Measurements from ENCODE around the gene PTPRN2.

Gene PTPRN2

DNA sequence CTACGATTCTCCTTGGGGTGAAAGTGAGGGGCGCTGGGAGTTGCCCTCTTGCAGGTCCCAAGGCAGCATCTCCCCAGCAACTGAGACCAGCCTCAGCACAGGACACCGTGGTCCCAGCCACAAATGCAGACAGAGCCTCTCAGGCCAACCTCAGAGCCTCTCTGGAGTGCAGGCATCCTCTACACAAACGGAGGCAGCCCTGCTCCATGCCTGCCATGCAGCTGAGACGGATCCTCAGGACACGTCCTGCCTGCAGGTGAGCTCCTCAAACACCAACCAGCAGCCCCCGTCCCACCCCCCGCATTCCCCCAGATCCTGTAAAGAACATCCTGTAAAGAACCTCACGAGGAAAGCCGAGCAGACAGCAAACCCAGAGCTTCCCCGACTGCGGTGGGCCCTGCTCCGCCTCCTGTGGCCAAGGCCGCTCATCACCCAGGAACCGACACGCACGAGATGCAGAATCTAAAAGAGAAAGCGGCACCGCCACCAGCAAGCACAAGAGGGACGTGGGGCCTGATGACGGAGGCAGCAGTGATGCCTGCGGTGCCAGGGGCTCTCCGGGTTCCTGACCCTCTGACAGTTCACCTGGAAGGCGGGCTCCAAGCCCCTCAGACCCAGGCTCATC lies 186.9 kb downstream of the PTPRN2 start:
- DNase-seq (ENCODE audit: low read depth), result no peak

DNA sequence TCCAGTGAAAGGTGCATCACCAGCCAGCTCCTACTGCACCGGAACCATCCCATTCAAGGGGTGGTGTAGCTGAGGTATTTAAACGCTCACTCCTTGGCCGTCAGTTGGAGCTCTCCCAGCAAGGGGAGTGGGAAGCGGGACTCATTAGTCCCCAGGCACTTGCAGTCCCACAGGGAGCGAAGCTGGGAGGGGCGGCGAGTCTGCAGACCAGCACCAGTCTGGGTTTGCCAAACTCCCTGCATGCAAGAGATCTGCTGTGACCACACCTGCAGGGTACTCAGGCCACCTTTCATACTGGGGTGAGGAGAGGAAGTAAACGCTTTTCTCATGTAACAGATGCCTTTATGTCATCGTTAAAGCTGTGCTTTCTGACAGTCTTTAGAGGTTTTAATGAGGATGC lies 187.9 kb downstream of the PTPRN2 start:
- no peak for DNase-seq (ENCODE audit: low read depth)

GRCh38 chr7:158398750-158399149 lies 188.9 kb downstream of the PTPRN2 start:
- no peak for DNase-seq (ENCODE audit: low read depth)

DNA sequence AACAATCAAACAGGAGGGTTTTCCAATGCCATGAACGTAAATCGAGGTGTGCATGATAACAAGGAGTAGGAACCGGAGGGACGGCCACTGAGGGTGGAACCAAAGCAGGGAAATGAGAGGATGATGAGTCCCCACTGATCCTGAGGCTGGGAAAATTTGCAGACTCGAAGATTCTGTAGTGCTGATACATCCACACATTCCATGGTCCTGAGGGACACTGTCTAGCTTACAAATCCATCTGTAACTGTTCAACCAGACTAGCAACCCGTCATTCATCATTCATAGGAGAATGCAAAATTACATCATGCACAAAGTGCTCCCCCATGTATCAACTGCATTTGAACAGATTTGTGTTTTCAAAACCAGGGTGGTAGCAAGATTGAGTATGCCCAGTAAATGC lies 189.7 kb downstream of the PTPRN2 start:
- no peak for DNase-seq (ENCODE audit: low read depth)

GRCh38 chr7:158396982-158397862 lies 190.4 kb downstream of the PTPRN2 start:
- DNase-seq (ENCODE audit: low read depth), result no peak

- no peak for DNase-seq (ENCODE audit: low read depth)
These were observed 191.2 kb downstream of the PTPRN2 start for GRCh38 chr7:158396301-158396905.

- no peak for DNase-seq (ENCODE audit: low read depth)
These were observed 191.8 kb downstream of the PTPRN2 start for GRCh38 chr7:158395780-158396278.

GRCh38 chr7:158395349-158395748 lies 192.3 kb downstream of the PTPRN2 start:
- DNase-seq (ENCODE audit: low read depth), result no peak

DNA sequence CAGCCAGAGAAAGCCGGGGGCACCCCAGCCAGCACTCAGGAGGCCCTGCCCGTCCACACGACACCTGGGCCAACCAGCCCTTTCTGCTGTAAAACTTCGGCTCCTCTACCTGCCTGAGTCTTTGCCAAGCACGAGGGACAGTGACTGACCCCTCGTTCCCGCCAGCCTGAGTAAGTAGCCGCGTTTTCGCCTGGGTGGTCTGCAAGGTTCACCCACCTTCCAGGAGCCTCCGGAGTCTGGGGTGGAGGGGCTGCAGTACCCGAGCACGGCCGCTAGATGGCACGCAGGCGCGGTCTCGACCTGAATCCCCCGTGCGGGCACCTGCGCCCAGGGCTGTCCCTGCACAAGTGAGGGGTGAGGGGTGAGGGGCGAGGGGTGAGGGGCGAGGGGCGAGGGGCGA lies 192.7 kb downstream of the PTPRN2 start:
- DNase-seq (ENCODE audit: low read depth), result no peak

GRCh38 chr7:158393926-158394625 lies 193.5 kb downstream of the PTPRN2 start:
- no peak for DNase-seq (ENCODE audit: low read depth)

GRCh38 chr7:158392251-158392650 lies 195.4 kb downstream of the PTPRN2 start:
- DNase-seq (ENCODE audit: low read depth), result no peak

DNA sequence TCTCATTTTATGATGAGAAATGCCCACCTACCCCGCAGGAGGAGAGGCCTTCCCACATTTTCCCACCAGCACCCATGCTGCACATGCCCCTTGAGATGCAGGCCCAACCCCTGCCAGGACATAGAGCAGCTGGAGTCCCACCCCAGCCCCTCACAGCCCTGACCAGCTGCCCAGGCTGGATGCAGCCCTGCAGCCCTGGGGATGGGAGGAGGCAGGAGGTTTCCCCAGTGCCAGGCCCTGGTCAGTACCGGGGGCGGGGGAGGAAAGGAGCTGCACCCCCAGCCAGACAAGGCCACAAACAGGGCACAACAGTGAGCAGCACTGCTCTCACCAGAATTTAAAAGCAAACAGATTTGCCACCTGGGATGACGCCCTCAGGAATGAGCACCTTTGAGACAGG lies 196.1 kb downstream of the PTPRN2 start:
- DNase-seq (ENCODE audit: low read depth), result no peak

- no peak for DNase-seq (ENCODE audit: low read depth)
These were observed 196.5 kb downstream of the PTPRN2 start for GRCh38 chr7:158391141-158391540.

GRCh38 chr7:158390460-158390859 lies 197.2 kb downstream of the PTPRN2 start:
- DNase-seq (ENCODE audit: low read depth), result no peak

GRCh38 chr7:158389514-158390425 lies 197.9 kb downstream of the PTPRN2 start:
- no peak for DNase-seq (ENCODE audit: low read depth)

DNA sequence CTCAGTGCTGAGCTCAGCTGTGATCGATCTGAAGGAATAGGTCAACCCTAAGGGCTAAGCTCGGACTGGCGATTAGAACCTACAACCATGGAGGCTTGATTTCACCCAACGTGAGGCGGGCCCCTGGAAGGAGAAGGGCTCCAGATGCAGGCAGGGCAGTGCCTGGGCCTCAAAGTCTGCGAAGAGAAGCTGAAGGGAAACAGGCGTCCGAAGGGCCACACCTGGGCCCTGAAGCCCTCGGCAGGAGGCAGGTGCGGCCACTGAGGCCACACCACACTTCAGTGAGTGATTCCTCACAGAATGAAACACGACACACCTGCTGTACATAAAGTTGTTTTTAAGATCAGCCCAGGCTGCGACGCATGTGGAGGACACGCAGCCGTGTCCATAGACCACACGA lies 198.7 kb downstream of the PTPRN2 start:
- no peak for DNase-seq (ENCODE audit: low read depth)

- no peak for DNase-seq (ENCODE audit: low read depth)
These were observed 199.6 kb downstream of the PTPRN2 start for GRCh38 chr7:158388072-158388471.

DNA sequence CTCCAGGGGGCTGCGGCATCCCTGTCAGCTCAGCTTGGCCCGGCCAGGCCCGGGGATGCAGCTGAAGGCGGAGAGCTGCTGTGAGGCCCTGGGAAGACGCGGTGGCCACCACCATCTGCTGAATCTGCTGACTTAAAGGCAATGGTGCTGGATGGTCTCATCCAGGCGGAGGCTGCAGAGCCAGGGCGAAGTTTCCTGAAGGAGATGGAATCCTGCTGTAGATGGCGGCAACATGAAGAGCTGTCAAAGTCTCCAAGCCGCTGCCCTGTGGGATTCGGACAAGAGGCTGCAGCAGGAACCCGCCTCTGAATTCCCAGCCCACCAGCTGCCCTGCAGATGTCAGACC lies 200.1 kb downstream of the PTPRN2 start:
- no peak for DNase-seq (ENCODE audit: low read depth)

DNA sequence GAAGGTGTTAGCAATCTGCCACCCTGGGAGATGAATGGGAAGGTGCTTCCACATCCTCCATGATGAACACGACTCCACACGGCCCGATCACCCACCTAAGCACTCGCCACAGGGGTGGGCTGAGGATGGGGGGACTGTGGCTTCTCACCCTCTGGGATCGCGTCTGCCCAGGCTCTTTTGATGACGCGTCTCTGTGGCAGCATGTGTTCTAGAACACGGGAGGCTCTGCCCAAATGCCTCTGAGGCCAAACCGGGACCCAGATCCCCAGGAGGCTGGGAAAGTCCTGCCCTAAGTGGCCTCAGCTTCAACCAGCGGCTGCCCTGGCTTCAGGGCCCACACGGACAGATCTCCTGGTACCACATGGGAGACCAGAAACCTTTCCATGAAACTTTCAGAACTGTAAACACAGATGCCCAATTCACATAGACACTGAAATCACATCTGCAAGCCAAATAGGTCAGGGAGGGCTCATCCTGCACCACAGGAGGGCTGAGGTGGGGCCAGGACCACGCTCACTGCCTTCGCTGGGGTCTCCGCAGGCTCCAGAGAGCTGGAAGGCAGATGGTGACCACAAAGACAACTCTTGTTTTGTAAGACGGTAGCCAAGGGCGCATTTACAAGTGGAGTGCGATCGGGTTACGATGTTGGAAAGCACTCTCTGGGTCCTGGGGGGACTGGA lies 200.6 kb downstream of the PTPRN2 start:
- DNase-seq (ENCODE audit: low read depth), result no peak

DNA sequence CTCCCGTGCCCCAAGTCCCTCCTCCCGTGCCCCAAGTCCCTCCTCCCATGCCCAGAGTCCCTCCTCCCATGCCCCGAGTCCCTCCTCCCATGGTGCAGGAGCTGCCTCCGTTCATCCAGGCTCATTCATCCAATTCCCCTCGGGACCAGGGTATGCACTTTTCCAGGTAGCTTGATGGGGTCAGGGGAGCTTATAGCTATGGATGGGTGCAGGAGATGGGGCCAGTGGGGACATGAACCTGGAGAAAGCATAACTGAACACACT lies 201.3 kb downstream of the PTPRN2 start:
- no peak for DNase-seq (ENCODE audit: low read depth)

All from stimulated activated CD4-positive, alpha-beta T cell treated with anti-CD3 and anti-CD28 coated beads, Interleukin-2, amount 100 ng/mL, for 4 hours (primary cell).